Left lobe of liver (tissue), 2 donors: ENCODE data around the gene TEDC1. TPM values are rescaled to one million over a fixed set of nuclear protein-coding genes. Genes with fewer than 3 reads are reported as not detected.
A peak's percentile ranks its signal among the peaks of the same experiment; 100 is the strongest.

Source experiments
- ATAC-seq: fragments of 200-7000 bp; cut with Tn5 transposase; one replicate; pipeline ENCODE4 v1.9.1; 2020; ENCODE audit warnings: mild to moderate bottlenecking, moderate library complexity
- DNase-seq: peaks from one replicate; pipeline ENCODE4 v3.0.0-alpha.2; 2020; ENCODE audit warnings: low spot score
- total RNA-seq: library from RNA; stranded (reverse); gene quantifications from one replicate; pipeline ENCODE4 v1.2.1, GENCODE V29; 2021
- donor health status: DM: no; HTN: no; CAD: no; lungs with moderate emphysema.
- donor health status: DM: no; HTN: yes; CAD: no.

Gene TEDC1
- total RNA-seq, 1 donor from 2014 or later: 10.6 TPM

- no peak for DNase-seq
- no peak for ATAC-seq
Observed at GRCh38 chr14:105494606-105494929, 3.5 kb downstream of the TEDC1 start.

- DNase-seq: peak; percentile 97
- ATAC-seq: peak; percentile 37
Observed at GRCh38 chr14:105495101-105495989, 4.3 kb downstream of the TEDC1 start.

GRCh38 chr14:105495990-105496830 is 5.2 kb downstream of the TEDC1 start:
- peak; percentile 46 for ATAC-seq

GRCh38 chr14:105496831-105497591 is 6.0 kb downstream of the TEDC1 start:
- peak; percentile 33 for ATAC-seq
- DNase-seq: peak; percentile 72

More at GRCh38 chr14:105495990-105496830, 5.2 kb downstream of the TEDC1 start:
- peak; percentile 91 for DNase-seq

- peak; percentile 53 for ATAC-seq
Observed at GRCh38 chr14:105497671-105498429, 6.8 kb downstream of the TEDC1 start.

GRCh38 chr14:105498430-105499255 is 7.6 kb downstream of the TEDC1 start:
- no peak for ATAC-seq
- no peak for DNase-seq

More at GRCh38 chr14:105497671-105498429, 6.8 kb downstream of the TEDC1 start:
- DNase-seq: peak; percentile 91

GRCh38 chr14:105499256-105500035 is 8.4 kb downstream of the TEDC1 start:
- ATAC-seq: no peak
- no peak for DNase-seq

GRCh38 chr14:105500036-105500725 is 9.1 kb downstream of the TEDC1 start:
- ATAC-seq (no peak), DNase-seq (no peak)

GRCh38 chr14:105500726-105501101 is 9.7 kb downstream of the TEDC1 start:
- DNase-seq (no peak), ATAC-seq (no peak)

- no peak for ATAC-seq
- DNase-seq: no peak
Observed at GRCh38 chr14:105501504-105502291, 10.7 kb downstream of the TEDC1 start.

GRCh38 chr14:105502446-105503295 is 11.6 kb downstream of the TEDC1 start:
- ATAC-seq: no peak
- no peak for DNase-seq

- DNase-seq (no peak), ATAC-seq (no peak)
Observed at GRCh38 chr14:105503296-105503640, 12.2 kb downstream of the TEDC1 start.

GRCh38 chr14:105503935-105504692 is 13.1 kb downstream of the TEDC1 start:
- ATAC-seq: no peak
- DNase-seq: no peak

GRCh38 chr14:105505101-105505500 is 14.1 kb downstream of the TEDC1 start:
- DNase-seq: no peak
- ATAC-seq: no peak

- no peak for ATAC-seq
- DNase-seq: no peak
Observed at GRCh38 chr14:105507247-105507646, 16.2 kb downstream of the TEDC1 start.

- DNase-seq (no peak), ATAC-seq (no peak)
Observed at GRCh38 chr14:105508069-105508468, 17.0 kb downstream of the TEDC1 start.
